Suprapubic skin (tissue), 4 donors: ENCODE results near the gene UVRAG. TPM values are rescaled to one million over a fixed set of nuclear protein-coding genes. Genes with fewer than 3 reads are reported as not detected.

Experiments
- DNase-seq, 2 donors: peaks; one replicate each; pipeline ENCODE4 v3.0.0-alpha.2; 2019; ENCODE audit warnings: low spot score in 2 of 2
- H3K27ac ChIP-seq: fragments of 200-600 bp; sonication (generic); one replicate; pipeline ENCODE4 v1.5.1; 2019
- H3K27me3 ChIP-seq: fragments of 200-600 bp; sonication (generic); one replicate; pipeline ENCODE4 v1.5.1; 2019
- H3K36me3 ChIP-seq: fragments of 200-600 bp; sonication (generic); one replicate; pipeline ENCODE4 v1.5.1; 2019
- H3K4me1 ChIP-seq: fragments of 200-600 bp; sonication (generic); one replicate; pipeline ENCODE4 v1.5.1; 2019
- H3K4me3 ChIP-seq: fragments of 200-600 bp; sonication (generic); one replicate; pipeline ENCODE4 v1.5.1; 2019; ENCODE audit warnings: mild to moderate bottlenecking
- H3K9me3 ChIP-seq: fragments of 200-600 bp; sonication (generic); one replicate; pipeline ENCODE4 v1.5.1; 2019
- EP300 ChIP-seq: sonication (generic); formaldehyde crosslinking; IDR thresholded peaks from one replicate; pipeline ENCODE4 v1.6.1; 2017; ENCODE audit warnings: antibody characterized with exemption
- POLR2A ChIP-seq, 2 donors: fragments of 450-650 bp; IDR thresholded peaks; one replicate each; pipeline ENCODE4 v1.6.1; 2017; ENCODE audit warnings: antibody characterized with exemption in 2 of 2, mild to moderate bottlenecking in 2 of 2, moderate library complexity in 2 of 2
- POLR2AphosphoS5 ChIP-seq, 3 donors: sonication (generic); formaldehyde crosslinking; IDR thresholded peaks; one replicate each; pipeline ENCODE4 v1.6.1; 2017; ENCODE audit warnings: antibody characterized with exemption in 3 of 3
- WGBS: methylation state at CpG from one replicate; pipeline ENCODE4 v1.1.5; 2018; 5-methylcytosine and 5-hydroxymethylcytosine counted together
- total RNA-seq, 4 donors: library from RNA; depleted of rRNA; stranded (reverse); fragments of >200 nt; gene quantifications; one replicate each; pipeline ENCODE4 v1.1.0, GENCODE V29; 2016
- TF ChIP-seq, protein P1 (sequence below), 2 donors: fragments of 200-600 bp in 1 of 2; fragments of 450-650 bp in 1 of 2; sonication (generic) in 1 of 2; IDR thresholded peaks; one replicate each; pipeline ENCODE4 v1.5.1; 2016 to 2019; ENCODE audit warnings: antibody characterized with exemption in 2 of 2, mild to moderate bottlenecking in 1 of 2, moderate library complexity in 1 of 2

UVRAG gene
- total RNA-seq, 4 donors from 2014 or later: 17.5 to 30.0 (median 22.1) TPM

DNA sequence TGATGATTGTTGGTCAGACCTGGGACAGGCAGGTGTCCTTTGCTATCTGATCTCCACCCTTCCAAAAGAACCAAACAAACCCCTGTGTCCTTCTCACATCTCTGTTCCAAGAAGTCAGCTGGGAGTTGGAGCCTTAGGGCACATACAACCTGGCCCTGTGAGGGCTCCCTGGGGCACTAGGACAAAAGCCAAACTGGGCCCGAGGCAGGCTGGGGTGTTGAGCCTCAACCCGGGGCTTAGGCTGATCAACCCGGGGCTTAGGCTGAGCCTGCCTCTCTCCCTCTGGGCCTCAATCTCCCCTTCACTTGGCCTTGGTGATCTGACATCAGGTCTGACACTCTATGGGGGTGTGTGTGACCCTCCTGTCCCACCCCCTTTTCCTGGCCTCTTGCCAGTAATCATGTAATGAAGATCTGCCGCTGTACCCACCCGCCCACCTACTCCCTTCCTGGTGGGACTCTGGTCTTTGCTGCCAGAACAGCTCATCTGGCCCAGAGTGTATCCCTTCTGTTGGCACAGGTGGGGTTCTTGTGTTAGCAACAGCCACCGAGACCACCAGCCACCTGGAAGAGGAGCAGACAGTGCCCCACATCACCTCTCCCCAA lies 22.8 kb upstream of the UVRAG start:
- Histone ChIP-seq H3K27ac (no peak overlapping the region), H3K27me3 (no peaks in the 10 kb centered on the region), H3K4me1 (no peaks in the 10 kb centered on the region), H3K36me3 (no peaks in the 10 kb centered on the region), H3K9me3 (no peaks in the 10 kb centered on the region), H3K4me3 (no peak overlapping the region)
- TF ChIP-seq EP300 (no peak), POLR2A (IDR thresholded peaks at IDR 0.05) (no peak), POLR2AphosphoS5 (IDR thresholded peaks at IDR 0.05) (no peak)
- TF ChIP-seq, protein P1, sequence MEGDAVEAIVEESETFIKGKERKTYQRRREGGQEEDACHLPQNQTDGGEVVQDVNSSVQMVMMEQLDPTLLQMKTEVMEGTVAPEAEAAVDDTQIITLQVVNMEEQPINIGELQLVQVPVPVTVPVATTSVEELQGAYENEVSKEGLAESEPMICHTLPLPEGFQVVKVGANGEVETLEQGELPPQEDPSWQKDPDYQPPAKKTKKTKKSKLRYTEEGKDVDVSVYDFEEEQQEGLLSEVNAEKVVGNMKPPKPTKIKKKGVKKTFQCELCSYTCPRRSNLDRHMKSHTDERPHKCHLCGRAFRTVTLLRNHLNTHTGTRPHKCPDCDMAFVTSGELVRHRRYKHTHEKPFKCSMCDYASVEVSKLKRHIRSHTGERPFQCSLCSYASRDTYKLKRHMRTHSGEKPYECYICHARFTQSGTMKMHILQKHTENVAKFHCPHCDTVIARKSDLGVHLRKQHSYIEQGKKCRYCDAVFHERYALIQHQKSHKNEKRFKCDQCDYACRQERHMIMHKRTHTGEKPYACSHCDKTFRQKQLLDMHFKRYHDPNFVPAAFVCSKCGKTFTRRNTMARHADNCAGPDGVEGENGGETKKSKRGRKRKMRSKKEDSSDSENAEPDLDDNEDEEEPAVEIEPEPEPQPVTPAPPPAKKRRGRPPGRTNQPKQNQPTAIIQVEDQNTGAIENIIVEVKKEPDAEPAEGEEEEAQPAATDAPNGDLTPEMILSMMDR (IDR thresholded peaks at IDR 0.05): no peak
- WGBS: 83% methylated on average over 4 of the region's 6 CpGs
- no peak for DNase-seq

DNA sequence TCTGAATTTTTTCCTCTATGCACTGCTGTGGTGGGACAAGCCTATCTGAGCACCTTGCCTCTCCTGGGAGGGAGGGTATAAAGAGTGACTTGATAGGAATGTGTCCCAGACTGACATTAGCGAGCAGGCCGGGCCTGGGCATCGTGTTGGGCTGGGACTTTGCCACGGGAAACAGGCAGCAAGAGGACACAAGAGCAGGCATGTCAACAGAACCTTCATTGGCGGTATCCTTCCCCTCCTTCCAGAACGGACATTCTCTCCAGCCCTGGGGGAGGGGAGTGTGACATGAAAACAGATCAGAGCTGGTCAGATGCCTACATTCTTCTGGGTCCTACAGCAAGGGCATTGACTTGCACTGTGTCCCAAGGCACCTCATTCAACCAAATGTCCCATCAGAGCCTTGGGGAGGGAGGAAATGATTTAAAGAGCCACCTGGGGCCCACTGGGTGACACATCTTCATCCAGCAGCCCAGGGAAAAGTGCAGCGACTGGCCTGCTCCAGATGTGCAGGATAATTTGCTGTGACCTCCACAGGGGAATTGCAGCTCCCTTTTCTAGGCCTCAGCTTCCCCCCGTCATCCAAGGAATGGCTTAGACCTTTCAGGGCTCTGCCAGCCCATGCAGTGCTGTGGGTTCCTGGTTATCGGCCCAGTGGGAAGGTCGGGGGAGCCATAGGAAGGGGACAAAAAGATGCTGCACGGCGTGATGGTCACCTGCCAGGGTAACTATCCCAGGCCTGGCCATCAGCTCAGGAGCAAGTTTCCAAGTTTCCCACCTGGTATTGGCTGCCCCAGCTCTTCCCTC lies 21.8 kb upstream of the UVRAG start:
- H3K4me1 ChIP-seq: no peaks in the 10 kb centered on the region

DNA sequence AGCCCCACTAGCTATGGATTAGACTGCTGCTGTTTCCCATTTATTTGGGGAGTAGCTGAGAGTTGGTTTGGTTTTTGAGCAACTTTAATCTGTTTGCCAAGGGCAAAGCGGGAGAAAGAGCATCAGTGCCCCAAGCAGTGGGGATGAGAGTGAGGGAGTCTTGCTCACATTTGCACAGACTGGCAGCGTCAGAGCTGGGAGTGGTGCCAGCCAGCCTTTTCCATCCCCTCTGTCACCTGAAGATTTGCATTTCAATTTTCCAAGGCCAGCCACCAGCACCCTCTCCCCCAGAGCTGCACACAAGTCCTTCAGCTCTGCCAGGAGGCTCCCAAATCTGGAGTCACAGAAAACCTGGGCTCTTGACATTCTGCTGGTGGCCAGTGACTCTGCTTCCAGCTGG lies 21.0 kb upstream of the UVRAG start:
- Histone ChIP-seq H3K9me3 (no peaks in the 10 kb centered on the region), H3K36me3 (no peaks in the 10 kb centered on the region), H3K4me1 (no peaks in the 10 kb centered on the region), H3K27ac (no peak overlapping the region), H3K4me3 (no peak overlapping the region), H3K27me3 (no peaks in the 10 kb centered on the region)
- TF ChIP-seq EP300 (no peak), POLR2AphosphoS5 (IDR thresholded peaks at IDR 0.05) (no peak), POLR2A (IDR thresholded peaks at IDR 0.05) (no peak)
- TF ChIP-seq, protein P1 (IDR thresholded peaks at IDR 0.05): no peak
- 66% methylated on average over 2 of the region's 2 CpGs for WGBS
- DNase-seq: no peak

More for the DNA sequence above, 21.8 kb upstream of the UVRAG start:
- no peak for DNase-seq
- 63% methylated on average over 9 of the region's 12 CpGs for WGBS
- Histone ChIP-seq H3K27ac (no peak overlapping the region), H3K27me3 (no peaks in the 10 kb centered on the region), H3K4me3 (no peak overlapping the region), H3K36me3 (no peaks in the 10 kb centered on the region), H3K9me3 (no peaks in the 10 kb centered on the region)
- TF ChIP-seq, protein P1 (IDR thresholded peaks at IDR 0.05): no peak
- TF ChIP-seq EP300: no peak
- no peak for TF ChIP-seq POLR2A (IDR thresholded peaks at IDR 0.05)
- TF ChIP-seq POLR2AphosphoS5 (IDR thresholded peaks at IDR 0.05): no peak

DNA sequence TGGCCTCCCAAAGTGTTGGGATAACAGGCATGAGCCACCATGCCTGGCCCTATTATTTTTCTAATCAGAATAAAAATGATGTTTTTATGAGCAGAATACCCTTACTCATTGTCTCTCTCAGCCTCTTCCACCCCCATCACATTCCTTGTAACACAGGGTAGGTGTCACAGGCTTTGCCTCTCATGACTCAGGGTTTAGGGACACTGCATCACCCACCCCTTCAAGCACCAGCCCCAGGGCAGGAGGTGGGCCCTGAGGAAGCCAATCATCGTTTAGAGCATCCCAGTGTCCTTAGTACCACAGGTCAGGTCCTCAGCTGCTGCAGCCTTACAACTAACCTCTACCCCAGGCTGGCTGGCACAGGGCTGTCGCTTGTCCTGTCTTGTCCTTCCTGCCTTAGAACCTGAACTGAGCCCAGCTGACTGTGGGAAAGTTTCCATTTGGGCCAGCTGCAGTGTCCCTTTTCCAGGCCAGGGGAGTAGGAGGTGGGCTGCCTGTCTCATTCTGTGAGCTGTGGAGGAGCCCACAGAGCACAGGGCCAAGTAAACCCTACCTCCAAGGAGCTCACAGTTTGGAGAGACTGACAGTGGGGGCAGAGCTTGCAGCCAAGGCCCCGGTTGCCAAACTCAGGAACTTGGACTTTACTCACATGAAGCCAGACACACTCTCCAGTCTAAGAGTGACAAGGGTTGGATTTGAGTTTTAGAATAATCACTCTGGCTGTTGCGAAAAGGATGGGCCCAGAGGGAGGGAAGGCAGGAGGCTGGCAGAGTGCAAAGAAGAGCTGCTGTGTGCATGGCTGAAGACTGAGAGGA lies 19.5 kb upstream of the UVRAG start:
- 57% methylated on average over 4 of the region's 4 CpGs for WGBS
- Histone ChIP-seq H3K9me3 (no peaks in the 10 kb centered on the region), H3K27me3 (no peaks in the 10 kb centered on the region), H3K36me3 (no peaks in the 10 kb centered on the region), H3K27ac (no peak overlapping the region), H3K4me1 (peaks cover 3% of the 10 kb centered on the region), H3K4me3 (no peak overlapping the region)
- no peak for TF ChIP-seq POLR2AphosphoS5 (IDR thresholded peaks at IDR 0.05)
- TF ChIP-seq EP300: no peak
- TF ChIP-seq, protein P1 (IDR thresholded peaks at IDR 0.05): no peak
- TF ChIP-seq POLR2A (IDR thresholded peaks at IDR 0.05): no peak
- DNase-seq: no peak

DNA sequence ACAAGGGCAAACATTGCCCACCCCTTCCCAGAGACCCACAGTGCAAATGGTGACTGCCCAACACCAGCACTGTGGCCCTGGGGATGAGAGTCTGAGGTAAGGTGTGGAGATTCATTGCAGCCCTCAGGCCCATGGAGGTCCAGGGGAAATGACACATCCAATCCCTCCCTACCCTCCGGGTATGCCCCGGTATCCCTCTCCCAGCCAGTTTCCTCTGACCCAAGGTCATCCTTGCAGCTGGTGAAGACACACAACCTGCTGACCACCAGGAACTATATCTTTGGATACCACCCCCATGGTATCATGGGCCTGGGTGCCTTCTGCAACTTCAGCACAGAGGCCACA lies 18.9 kb upstream of the UVRAG start:
- H3K27ac ChIP-seq: no peak overlapping the region
- no peak for TF ChIP-seq POLR2AphosphoS5 (IDR thresholded peaks at IDR 0.05)
- TF ChIP-seq, protein P1 (IDR thresholded peaks at IDR 0.05): no peak
- no peak for TF ChIP-seq POLR2A (IDR thresholded peaks at IDR 0.05)
- no peaks in the 10 kb centered on the region for H3K36me3 ChIP-seq
- no peaks in the 10 kb centered on the region for H3K9me3 ChIP-seq
- no peaks in the 10 kb centered on the region for H3K27me3 ChIP-seq
- no peak for DNase-seq
- H3K4me1 ChIP-seq: peaks cover 9% of the 10 kb centered on the region
- WGBS: 80% methylated on average over 2 of the region's 2 CpGs
- no peak overlapping the region for H3K4me3 ChIP-seq
